HCT116 (cell line): ENCODE results near the gene TMEM258. TPM values are rescaled to one million over a fixed set of nuclear protein-coding genes. Genes with fewer than 3 reads are reported as not detected.

ENCODE experiments used
- ATAC-seq: fragments of 200-7000 bp; cut with Tn5 transposase; 2 replicates; pipeline ENCODE4 v1.9.1; 2020; ENCODE audit warnings: mild to moderate bottlenecking, moderate library complexity
- BruUV-seq: library from RNA; stranded (reverse); fragments of 400-500 nt; replicated peaks from 2 replicates; lab custom pipeline; 2021; lab: Mats Ljungman, UMichigan
- CTCF ChIA-PET: fragments of 300-600 bp; sonication (Branson Sonifier 250); formaldehyde crosslinking; loops from one replicate; lab custom pipeline; 2021; ENCODE audit warnings: antibody characterized with exemption; lab: Charles Lee
- POLR2A ChIA-PET: fragments of 300-600, 350-600 bp; sonication (Branson Sonifier 250); formaldehyde crosslinking; loops from one replicate; lab custom pipeline; 2021; ENCODE audit warnings: antibody characterized with exemption; lab: Charles Lee
- RAD21 ChIA-PET, 2 experiments: fragments of 300-600 bp; sonication (Branson Sonifier 250); formaldehyde crosslinking; loops; one replicate each; lab custom pipeline; 2023; ENCODE audit warnings: low total read pairs in 2 of 2; ENCODE audit not compliant: uncharacterized antibody in 2 of 2, unreplicated experiment in 2 of 2, low non-redundant PET in 1 of 2; lab: Charles Lee
- DNase-seq: peaks from one replicate; pipeline ENCODE4 v3.0.0-alpha.2; 2010; ENCODE audit warnings: low read depth, low spot score
- H2AFZ ChIP-seq: fragments of 200-600 bp; shearing (Covaris generic), sonication (generic); 2 replicates; pipeline ENCODE4 v1.6.1; 2017; ENCODE audit warnings: low read depth, mixed run types, mixed read lengths, antibody characterized with exemption, low read length; ENCODE audit not compliant: poor library complexity, severe bottlenecking
- H3K27ac ChIP-seq: 2 replicates; pipeline ENCODE4 v1.5.1; 2012; ENCODE audit warnings: low read depth, low read length
- H3K27me3 ChIP-seq: fragments of 200-600 bp; sonication (generic); 2 replicates; pipeline ENCODE4 v1.6.1; 2016; ENCODE audit warnings: mixed run types, low read length, mixed read lengths; ENCODE audit not compliant: insufficient read depth
- H3K36me3 ChIP-seq, 2 experiments: fragments of 200-500 bp in 1 of 2; fragments of 200-600 bp in 1 of 2; sonication (Bioruptor generic) in 1 of 2; sonication (generic) in 1 of 2; 2 replicates each; pipeline versions ENCODE4 v1.5.1 to v1.6.1; 2014 to 2016; ENCODE audit warnings: low read length in 2 of 2, inconsistent platforms in 1 of 2, mixed read lengths in 1 of 2, mixed run types in 1 of 2; ENCODE audit not compliant: insufficient read depth in 2 of 2, control insufficient read depth in 1 of 2
- H3K4me1 ChIP-seq, 2 experiments: fragments of 200-600 bp in 1 of 2; sonication (generic) in 1 of 2; 2 replicates each; pipeline versions ENCODE4 v1.5.1 to v1.6.1; 2012 to 2017; ENCODE audit warnings: low read length in 2 of 2, inconsistent platforms in 1 of 2, mild to moderate bottlenecking in 1 of 2, mixed read lengths in 1 of 2, mixed run types in 1 of 2, moderate library complexity in 1 of 2; ENCODE audit not compliant: insufficient read depth in 2 of 2, control insufficient read depth in 1 of 2
- H3K4me2 ChIP-seq: fragments of 200-600 bp; sonication (generic); 2 replicates; pipeline ENCODE4 v1.6.1; 2017; ENCODE audit warnings: mixed run types, low read length, mixed read lengths
- H3K4me3 ChIP-seq, 2 experiments: fragments of 200-600 bp in 1 of 2; sonication (generic) in 1 of 2; replicated peaks in 1 of 2; 2 replicates each; pipeline ENCODE4 v1.5.1; 2011 to 2016; ENCODE audit warnings: low read length in 2 of 2, control low read depth in 1 of 2, low read depth in 1 of 2, mild to moderate bottlenecking in 1 of 2, mixed read lengths in 1 of 2, mixed run types in 1 of 2
- H3K79me2 ChIP-seq: fragments of 200-600 bp; sonication (generic); 2 replicates; pipeline ENCODE4 v1.6.1; 2017; ENCODE audit warnings: mild to moderate bottlenecking, mixed run types, low read length, moderate library complexity, mixed read lengths; ENCODE audit not compliant: insufficient read depth
- H3K9ac ChIP-seq: fragments of 200-600 bp; sonication (generic); 2 replicates; pipeline ENCODE4 v1.6.1; 2016; ENCODE audit warnings: low read length, mixed read lengths
- H3K9me2 ChIP-seq: fragments of 200-600 bp; sonication (generic), shearing (Covaris generic); 2 replicates; pipeline ENCODE4 v1.6.1; 2017; ENCODE audit warnings: mixed run types, mild to moderate bottlenecking, moderate library complexity; ENCODE audit not compliant: insufficient read depth
- H3K9me3 ChIP-seq, 2 experiments: fragments of 200-500 bp in 1 of 2; fragments of 200-600 bp in 1 of 2; sonication (Bioruptor generic) in 1 of 2; sonication (generic) in 1 of 2; 2 replicates each; pipeline ENCODE4 v1.6.1; 2014 to 2017; ENCODE audit warnings: low read length in 2 of 2, mixed read lengths in 2 of 2, inconsistent platforms in 1 of 2, low read depth in 1 of 2, mild to moderate bottlenecking in 1 of 2, mixed run types in 1 of 2, moderate library complexity in 1 of 2; ENCODE audit not compliant: control insufficient read depth in 1 of 2, insufficient read depth in 1 of 2
- H4K20me1 ChIP-seq: fragments of 200-600 bp; sonication (generic), shearing (Covaris generic); 2 replicates; pipeline ENCODE4 v1.6.1; 2017; ENCODE audit warnings: mixed run types, mild to moderate bottlenecking, moderate library complexity; ENCODE audit not compliant: insufficient read depth
- CEBPB ChIP-seq: IDR thresholded peaks from 2 replicates; pipeline ENCODE4 v1.6.1; 2012; ENCODE audit warnings: low read depth
- CTCF ChIP-seq, 3 experiments: fragments of 200-600 bp in 1 of 3; sonication (generic) in 1 of 3; IDR thresholded peaks in 2 of 3; conservative IDR thresholded peaks in 1 of 3; 2 replicates each; pipeline ENCODE4 v1.5.1; 2012 to 2017; ENCODE audit warnings: low read depth in 2 of 3, low read length in 2 of 3, antibody characterized with exemption in 1 of 3, borderline replicate concordance in 1 of 3, control low read depth in 1 of 3, mild to moderate bottlenecking in 1 of 3, mixed read lengths in 1 of 3, mixed run types in 1 of 3, moderate library complexity in 1 of 3; ENCODE audit not compliant: insufficient read depth in 1 of 3
- ELF1 ChIP-seq: IDR thresholded peaks from 2 replicates; pipeline ENCODE4 v1.6.1; 2012; ENCODE audit warnings: low read depth, borderline replicate concordance
- JUND ChIP-seq: IDR thresholded peaks from 2 replicates; pipeline ENCODE4 v1.6.1; 2012
- MAX ChIP-seq: IDR thresholded peaks from 2 replicates; pipeline ENCODE4 v1.6.1; 2012
- RAD21 ChIP-seq: IDR thresholded peaks from 2 replicates; pipeline ENCODE4 v1.6.1; 2012; ENCODE audit warnings: low read depth, mild to moderate bottlenecking
- REST ChIP-seq: IDR thresholded peaks from 2 replicates; pipeline ENCODE4 v1.6.1; 2012; ENCODE audit warnings: low read depth
- TCF7L2 ChIP-seq: IDR thresholded peaks from 2 replicates; pipeline ENCODE4 v1.7.0; 2011; ENCODE audit warnings: borderline replicate concordance, inconsistent platforms; ENCODE audit not compliant: insufficient read depth, insufficient read length; ENCODE audit errors: extremely low read depth
- ZFX ChIP-seq: fragments of 450-650 bp; IDR thresholded peaks from 2 replicates; pipeline ENCODE4 v1.6.1; 2017
- ZNF274 ChIP-seq: fragments of 200-500 bp; sonication (Bioruptor generic); IDR thresholded peaks from 2 replicates; pipeline ENCODE4 v1.6.1; 2014; ENCODE audit warnings: mild to moderate bottlenecking, low read depth, low read length, inconsistent platforms
- intact Hi-C: fragments of 100-400 bp; cut with micrococcal nuclease; formaldehyde crosslinking; loops from 2 replicates; pipeline ENCODE4 v1.10.0; 2022
- total RNA-seq: library from RNA; stranded (reverse); gene quantifications from one replicate; pipeline ENCODE4 v1.2.1, GENCODE V29; 2021; ENCODE audit not compliant: unreplicated experiment

Gene TMEM258
- total RNA-seq, 1 experiment from 2014 or later, result 160 TPM

GRCh38 chr11:61750631-61751273 is 41.6 kb downstream of the TMEM258 start:
- H3K36me3 ChIP-seq, result no peaks in the 10 kb centered on the region
- peaks cover 15 to 54% of the 10 kb centered on the region in 2 experiments for H3K4me1 ChIP-seq
- ATAC-seq (no peak), DNase-seq (no peak)
- RAD21 ChIA-PET, result no interaction called here
- BruUV-seq, result no TSS peak
- H3K27me3 ChIP-seq, result no peaks in the 10 kb centered on the region
- no peak overlapping the region for H2AFZ ChIP-seq
- H3K4me3 ChIP-seq, result no peak overlapping the region
- H3K4me2 ChIP-seq, result no peak overlapping the region
- H3K9ac ChIP-seq, result no peak overlapping the region
- peaks cover 30% of the 10 kb centered on the region; the same call in 1 of the 2 replicates for H3K79me2 ChIP-seq
- H3K27ac ChIP-seq, result no peak overlapping the region
- TF ChIP-seq CTCF (IDR thresholded peaks at IDR 0.05 in 2 of 3, conservative IDR thresholded peaks at IDR 0.05 in 1 of 3; ENCODE audit: borderline replicate concordance in 1 of 3, insufficient read depth in 1 of 3, low read depth in 2 of 3, low read length in 2 of 3), result no peak
- no peak for TF ChIP-seq REST
- no peak for TF ChIP-seq RAD21
- no peak for TF ChIP-seq ELF1
- TF ChIP-seq ZNF274, result no peak
- TF ChIP-seq MAX, result no peak
- TF ChIP-seq CEBPB, result no peak
- TF ChIP-seq JUND, result no peak
- no peak for TF ChIP-seq TCF7L2
- no peak for TF ChIP-seq ZFX
- CTCF ChIA-PET, result interaction anchor here (1.5 kb wide), 1 partner anchor 11 kb away, joined by 3 read pairs; no protein-coding TSS in a partner anchor
- H3K9me2 ChIP-seq, result no peaks in the 10 kb centered on the region
- intact Hi-C loops, result no loop called here
- H3K9me3 ChIP-seq, result no peaks in the 10 kb centered on the region
- POLR2A ChIA-PET, result no interaction called here
- H4K20me1 ChIP-seq, result no peaks in the 10 kb centered on the region
